ENCODE results near the gene RAB23.

DNA sequence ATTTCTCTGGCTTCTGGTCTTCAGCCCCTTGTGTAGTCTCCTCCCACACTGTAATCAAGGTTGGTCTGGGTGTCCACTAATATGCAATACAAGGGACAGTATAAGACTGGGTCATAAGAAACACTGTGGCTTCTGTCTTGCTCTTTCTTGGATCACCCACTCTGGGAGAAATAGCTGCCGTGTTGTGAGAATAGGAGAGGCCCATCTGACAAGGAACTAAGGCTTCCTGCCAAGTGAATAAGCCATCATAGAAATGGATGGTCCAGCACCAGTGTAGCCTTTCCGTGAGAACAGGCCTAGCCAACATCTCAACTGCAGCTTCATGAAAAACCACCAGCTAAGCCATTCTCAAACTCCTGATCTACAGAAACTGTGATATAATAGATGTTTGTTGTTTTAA, 26.6 kb downstream of the RAB23 start:
- TF ChIP-seq YY1 (IDR thresholded peaks at IDR 0.05; ENCODE audit: insufficient read depth, insufficient read length) (no peak), ZNF274 (IDR thresholded peaks at IDR 0.05; ENCODE audit: low read depth, low read length) (no peak)
